T47D (cell line): ENCODE data around the gene TMPRSS9.

Source experiments
- DNase-seq, 2 experiments: peaks; one replicate each; pipeline versions ENCODE4 v3.0.0 to v3.0.0-alpha.2; 2011 to 2012; ENCODE audit warnings: low read depth in 1 of 2, low spot score in 1 of 2
- JUND ChIP-seq: IDR thresholded peaks from 2 replicates; pipeline ENCODE4 v1.6.1; 2012; ENCODE audit warnings: low read depth
- in situ Hi-C: cut with HindIII; loops from 2 replicates; pipeline ENCODE4 v1.10.0; 2016; ENCODE audit warnings: low sequenced_read_pairs, low pct_unique_long_range_greater_than_20kb

The TMPRSS9 gene

GRCh38 chr19:2362970-2363300 is 2.9 kb downstream of the TMPRSS9 start:
- in situ Hi-C loops = no loop called here
- TF ChIP-seq JUND = no peak
- no peak for DNase-seq

- DNase-seq = no peak
- in situ Hi-C loops = no loop called here
- TF ChIP-seq JUND = no peak
These were observed 3.4 kb downstream of the TMPRSS9 start for GRCh38 chr19:2363419-2363818.

GRCh38 chr19:2365201-2365970 is 5.3 kb downstream of the TMPRSS9 start:
- no peak for DNase-seq
- TF ChIP-seq JUND = no peak
- in situ Hi-C loops = no loop called here

GRCh38 chr19:2371656-2372055 is 11.6 kb downstream of the TMPRSS9 start:
- TF ChIP-seq JUND = no peak
- in situ Hi-C loops = no loop called here
- DNase-seq = no peak

- no peak for TF ChIP-seq JUND
- in situ Hi-C loops = no loop called here
- DNase-seq = no peak
These were observed 12.1 kb downstream of the TMPRSS9 start for GRCh38 chr19:2372076-2372612.

GRCh38 chr19:2374808-2375207 is 14.7 kb downstream of the TMPRSS9 start:
- in situ Hi-C loops = no loop called here
- DNase-seq = no peak
- TF ChIP-seq JUND = no peak

GRCh38 chr19:2375353-2376121 is 15.5 kb downstream of the TMPRSS9 start:
- in situ Hi-C loops = no loop called here
- DNase-seq = peak in 1 of 2 experiments; percentile 42
- TF ChIP-seq JUND = no peak

GRCh38 chr19:2376784-2377519 is 16.9 kb downstream of the TMPRSS9 start:
- DNase-seq = no peak
- in situ Hi-C loops = no loop called here
- TF ChIP-seq JUND = no peak

GRCh38 chr19:2380567-2380966 is 20.5 kb downstream of the TMPRSS9 start:
- TF ChIP-seq JUND = no peak
- in situ Hi-C loops = no loop called here
- DNase-seq = no peak

GRCh38 chr19:2381148-2381820 is 21.2 kb downstream of the TMPRSS9 start:
- DNase-seq = no peak
- TF ChIP-seq JUND = no peak
- in situ Hi-C loops = no loop called here

GRCh38 chr19:2382530-2383222 is 22.6 kb downstream of the TMPRSS9 start:
- in situ Hi-C loops = no loop called here
- DNase-seq = no peak
- TF ChIP-seq JUND = no peak
